Keratinocyte (primary cell): ENCODE measurements around the gene SLFNL1. TPM values are rescaled to one million over a fixed set of nuclear protein-coding genes. Genes with fewer than 3 reads are reported as not detected.

Experiments
- DNase-seq: peaks from one replicate; pipeline ENCODE4 v3.0.0-alpha.2; 2011; ENCODE audit warnings: low read depth, missing footprints, low spot score
- FAIRE-seq: peaks from 2 replicates; lab custom pipeline; 2011; peaks lifted over from hg19 to GRCh38; lab: Jason Lieb, UNC
- H2AFZ ChIP-seq: 2 replicates; pipeline ENCODE4 v1.6.0; 2012; ENCODE audit warnings: low read length, control low read depth, inconsistent platforms; ENCODE audit not compliant: control insufficient read depth
- H3K27ac ChIP-seq: 2 replicates; pipeline ENCODE4 v1.5.1; 2011; ENCODE audit warnings: low read length; ENCODE audit not compliant: control insufficient read depth, insufficient read depth
- H3K27me3 ChIP-seq: 3 replicates; pipeline ENCODE4 v1.6.0; 2011; ENCODE audit warnings: low read length; ENCODE audit not compliant: control insufficient read depth, insufficient read depth; ENCODE audit errors: extremely low read depth
- H3K36me3 ChIP-seq, 2 experiments: 2 replicates in 1 of 2; 3 replicates in 1 of 2; pipeline ENCODE4 v1.5.1; 2011; ENCODE audit warnings: low read length in 2 of 2, mild to moderate bottlenecking in 1 of 2; ENCODE audit not compliant: control insufficient read depth in 2 of 2, insufficient read depth in 2 of 2; ENCODE audit errors: extremely low read depth in 1 of 2
- H3K4me1 ChIP-seq: 3 replicates; pipeline ENCODE4 v1.5.1; 2011; ENCODE audit warnings: low read length; ENCODE audit not compliant: control insufficient read depth, insufficient read depth; ENCODE audit errors: extremely low read depth
- H3K4me2 ChIP-seq: 3 replicates; pipeline ENCODE4 v1.6.0; 2011; ENCODE audit warnings: low read depth, low read length; ENCODE audit not compliant: control insufficient read depth, insufficient read depth; ENCODE audit errors: extremely low read depth
- H3K4me3 ChIP-seq, 3 experiments: fragments of 200-600 bp in 1 of 3; sonication (generic) in 1 of 3; 2 replicates in 2 of 3; 3 replicates in 1 of 3; pipeline ENCODE4 v1.5.1; 2011 to 2016; ENCODE audit warnings: low read length in 3 of 3, mild to moderate bottlenecking in 3 of 3, control low read depth in 2 of 3, inconsistent platforms in 1 of 3, low read depth in 1 of 3, mixed read lengths in 1 of 3, mixed run types in 1 of 3, moderate library complexity in 1 of 3; ENCODE audit not compliant: control insufficient read depth in 2 of 3, insufficient read depth in 2 of 3; ENCODE audit errors: extremely low read depth in 1 of 3
- H3K79me2 ChIP-seq: 2 replicates; pipeline ENCODE4 v1.6.0; 2012; ENCODE audit warnings: low read length; ENCODE audit not compliant: control insufficient read depth, insufficient read depth
- H3K9ac ChIP-seq: 3 replicates; pipeline ENCODE4 v1.6.0; 2011; ENCODE audit warnings: low read length; ENCODE audit not compliant: control insufficient read depth, insufficient read depth; ENCODE audit errors: extremely low read depth
- H3K9me1 ChIP-seq: 3 replicates; pipeline ENCODE4 v1.6.0; 2011; ENCODE audit warnings: low read length; ENCODE audit not compliant: control insufficient read depth, insufficient read depth; ENCODE audit errors: extremely low read depth
- H3K9me3 ChIP-seq: 2 replicates; pipeline ENCODE4 v1.5.1; 2012; ENCODE audit warnings: low read depth, low read length; ENCODE audit not compliant: control insufficient read depth
- H4K20me1 ChIP-seq: 3 replicates; pipeline ENCODE4 v1.6.0; 2011; ENCODE audit warnings: low read length; ENCODE audit not compliant: control insufficient read depth, insufficient read depth; ENCODE audit errors: extremely low read depth
- CTCF ChIP-seq, 3 experiments: IDR thresholded peaks in 1 of 3; conservative IDR thresholded peaks in 1 of 3; optimal IDR thresholded peaks in 1 of 3; 2 replicates in 2 of 3; 3 replicates in 1 of 3; pipeline versions ENCODE3 to v1.5.1; 2011; ENCODE audit warnings: low read length in 3 of 3, mild to moderate bottlenecking in 3 of 3, moderate library complexity in 2 of 3, control low read depth in 1 of 3, inconsistent platforms in 1 of 3; ENCODE audit not compliant: insufficient read depth in 2 of 3; ENCODE audit errors: extremely low read depth in 1 of 3
- EZH2 ChIP-seq: IDR thresholded peaks from one replicate; pipeline ENCODE4 v1.6.1; 2012; ENCODE audit warnings: inconsistent platforms, mild to moderate bottlenecking, low read length, moderate library complexity
- dilution Hi-C: fragments of 300-500 bp; cut with MboI; formaldehyde crosslinking; loops from one replicate; pipeline ENCODE4 v1.7.0; 2020; ENCODE audit warnings: low sequenced_read_pairs; ENCODE audit not compliant: extremely low pct_ligation_motif_present
- polyA plus RNA-seq, 5 experiments: library from polyadenylated mRNA; depleted of rRNA in 3 of 5; stranded (reverse) in 3 of 5; stranded (forward) in 1 of 5; unstranded in 1 of 5; fragments of >200 nt; gene quantifications; 1 replicate in 1 of 5; 2 replicates in 3 of 5; 3 replicates in 1 of 5; pipeline versions ENCODE4 v1.2.1 to v1.2.3, GENCODE V29; 2011 to 2012; ENCODE audit warnings: missing spikeins in 2 of 5, low read depth in 1 of 5, low replicate concordance in 1 of 5

Gene SLFNL1
- polyA plus RNA-seq, 1 donor (not counting 4 experiments of a cell fraction or from before 2014, with no cell fraction given): not detected

GRCh38 chr1:41037116-41037903, 15.8 kb upstream of the SLFNL1 start:
- Histone ChIP-seq H3K79me2 (no peaks in the 10 kb centered on the region), H3K9me3 (no peaks in the 10 kb centered on the region), H3K27ac (no peak overlapping the region), H3K4me1 (no peaks in the 10 kb centered on the region), H4K20me1 (no peaks in the 10 kb centered on the region), H3K9ac (no peak overlapping the region), H3K4me3 (no peak overlapping the region), H3K36me3 (peaks cover 26 to 28% of the 10 kb centered on the region in 2 experiments), H3K27me3 (no peaks in the 10 kb centered on the region), H2AFZ (no peak overlapping the region), H3K4me2 (no peak overlapping the region), H3K9me1 (no peaks in the 10 kb centered on the region)
- DNase-seq (no peak), FAIRE-seq (no peak)
- dilution Hi-C loops: no loop called here
- TF ChIP-seq CTCF (optimal IDR thresholded peaks at IDR 0.05 in 1 of 3, IDR thresholded peaks at IDR 0.05 in 1 of 3, conservative IDR thresholded peaks at IDR 0.05 in 1 of 3; ENCODE audit: extremely low read depth in 1 of 3, insufficient read depth in 2 of 3, low read length in 3 of 3) (no peak), EZH2 (no peak)

- Histone ChIP-seq H3K9me3 (no peaks in the 10 kb centered on the region), H2AFZ (no peak overlapping the region), H3K9ac (no peak overlapping the region), H3K79me2 (no peaks in the 10 kb centered on the region), H3K36me3 (peaks cover 29 to 32% of the 10 kb centered on the region in 2 experiments), H3K27me3 (no peaks in the 10 kb centered on the region), H3K27ac (no peak overlapping the region), H3K4me2 (no peak overlapping the region), H3K9me1 (no peaks in the 10 kb centered on the region), H3K4me1 (no peaks in the 10 kb centered on the region), H4K20me1 (no peaks in the 10 kb centered on the region), H3K4me3 (no peak overlapping the region)
- dilution Hi-C loops: no loop called here
- TF ChIP-seq CTCF (optimal IDR thresholded peaks at IDR 0.05 in 1 of 3, IDR thresholded peaks at IDR 0.05 in 1 of 3, conservative IDR thresholded peaks at IDR 0.05 in 1 of 3; ENCODE audit: extremely low read depth in 1 of 3, insufficient read depth in 2 of 3, low read length in 3 of 3) (no peak), EZH2 (no peak)
- DNase-seq: no peak
- FAIRE-seq: no peak
These were observed 11.7 kb upstream of the SLFNL1 start for GRCh38 chr1:41033272-41033671.
